Liver (tissue), 9 donors: ENCODE measurements around the gene PTPRN2. TPM values are rescaled to one million over a fixed set of nuclear protein-coding genes. Genes with fewer than 3 reads are reported as not detected.

ENCODE experiments used
- DNase-seq: peaks from one replicate; pipeline ENCODE4 v3.0.0-alpha.2; 2017; ENCODE audit warnings: low spot score
- H3K27ac ChIP-seq, 2 donors: one replicate each; pipeline ENCODE4 v1.7.0; 2013; ENCODE audit warnings: inconsistent platforms in 2 of 2, low read length in 2 of 2, control low read depth in 1 of 2, low read depth in 1 of 2, mild to moderate bottlenecking in 1 of 2
- H3K27me3 ChIP-seq, 4 donors: one replicate each; pipeline versions ENCODE4 v1.6.1 to v1.7.0; 2013; ENCODE audit warnings: low read length in 3 of 4, inconsistent platforms in 1 of 4, mild to moderate bottlenecking in 1 of 4, moderate library complexity in 1 of 4; ENCODE audit not compliant: control insufficient read depth in 4 of 4, insufficient read depth in 4 of 4
- H3K36me3 ChIP-seq, 4 donors: one replicate each; pipeline versions ENCODE4 v1.6.1 to v1.7.0; 2013; ENCODE audit warnings: low read length in 3 of 4, mild to moderate bottlenecking in 3 of 4, low read depth in 1 of 4, moderate library complexity in 1 of 4; ENCODE audit not compliant: control insufficient read depth in 4 of 4, insufficient read depth in 3 of 4
- H3K4me1 ChIP-seq, 4 donors: one replicate each; pipeline versions ENCODE4 v1.6.1 to v1.7.0; 2013; ENCODE audit warnings: low read length in 3 of 4, mild to moderate bottlenecking in 3 of 4, moderate library complexity in 1 of 4; ENCODE audit not compliant: control insufficient read depth in 4 of 4, insufficient read depth in 4 of 4
- H3K4me3 ChIP-seq, 3 donors: one replicate each; pipeline versions ENCODE4 v1.6.1 to v1.7.0; 2013; ENCODE audit warnings: low read length in 3 of 3, control low read depth in 1 of 3, low read depth in 1 of 3, mild to moderate bottlenecking in 1 of 3
- H3K9ac ChIP-seq, 2 donors: one replicate each; pipeline ENCODE4 v1.7.0; 2013; ENCODE audit warnings: low read length in 2 of 2, mild to moderate bottlenecking in 2 of 2, moderate library complexity in 2 of 2, control low read depth in 1 of 2, low read depth in 1 of 2
- H3K9me3 ChIP-seq, 4 donors: one replicate each; pipeline versions ENCODE4 v1.6.1 to v1.7.0; 2013; ENCODE audit warnings: low read length in 3 of 4; ENCODE audit not compliant: control insufficient read depth in 4 of 4
- EGR1 ChIP-seq, 2 donors: IDR thresholded peaks; 2 replicates each; pipeline ENCODE4 v1.6.1; 2016 to 2018; ENCODE audit warnings: antibody characterized with exemption in 2 of 2, low read depth in 2 of 2
- FOXA1 ChIP-seq: IDR thresholded peaks from 2 replicates; pipeline ENCODE4 v1.6.1; 2016; ENCODE audit warnings: antibody characterized with exemption
- GABPA ChIP-seq, 2 donors: IDR thresholded peaks in 1 of 2; conservative IDR thresholded peaks in 1 of 2; 2 replicates each; pipeline ENCODE4 v1.6.1; 2016; ENCODE audit warnings: antibody characterized with exemption in 2 of 2, mild to moderate bottlenecking in 1 of 2, moderate library complexity in 1 of 2
- HNF4G ChIP-seq: IDR thresholded peaks from 2 replicates; pipeline ENCODE4 v1.6.1; 2016; ENCODE audit warnings: antibody characterized with exemption
- JUND ChIP-seq, 2 donors: IDR thresholded peaks; 2 replicates each; pipeline ENCODE4 v1.6.1; 2016; ENCODE audit warnings: antibody characterized with exemption in 2 of 2
- NR2F2 ChIP-seq: IDR thresholded peaks from 2 replicates; pipeline ENCODE4 v1.6.1; 2016; ENCODE audit warnings: antibody characterized with exemption
- RAD21 ChIP-seq, 2 donors: IDR thresholded peaks; 2 replicates each; pipeline ENCODE4 v1.6.1; 2016; ENCODE audit warnings: antibody characterized with exemption in 2 of 2, mild to moderate bottlenecking in 2 of 2
- RXRA ChIP-seq, 2 donors: IDR thresholded peaks; 2 replicates each; pipeline ENCODE4 v1.6.1; 2017 to 2018; ENCODE audit warnings: antibody characterized with exemption in 2 of 2, mild to moderate bottlenecking in 1 of 2
- TAF1 ChIP-seq: conservative IDR thresholded peaks from 2 replicates; pipeline ENCODE4 v1.6.1; 2016; ENCODE audit warnings: antibody characterized with exemption, mild to moderate bottlenecking
- WGBS: extraction: QIAGEN DNeasy Blood & Tissue Kit; methylation state at CpG from one replicate; pipeline ENCODE4 v1.1.7; 2013; 5-methylcytosine and 5-hydroxymethylcytosine counted together
- polyA plus RNA-seq, 2 donors: library from polyadenylated mRNA; stranded (reverse) in 1 of 2; unstranded in 1 of 2; fragments of 200-250 nt in 1 of 2; fragments of >200 nt in 1 of 2; fragmentation: Nextera tagmentation in 1 of 2; extraction: Ambion mirVana in 1 of 2; gene quantifications; one replicate each; pipeline versions ENCODE4 v1.2.1 to v1.2.3, GENCODE V29; 2013 to 2015
- total RNA-seq, 2 donors: library from RNA; depleted of rRNA; stranded (reverse); fragments of >200 nt; gene quantifications; one replicate each; pipeline ENCODE4 v1.2.3, GENCODE V29; 2014
- donor health status: healthy.
- donor health status: healthy.
- donor health status: healthy.
- donor health status: healthy.
- donor health status: healthy.

The PTPRN2 gene
- total and polyA plus RNA-seq, 4 donors = 0.75 to 1.9 (median 1.1) TPM

DNA sequence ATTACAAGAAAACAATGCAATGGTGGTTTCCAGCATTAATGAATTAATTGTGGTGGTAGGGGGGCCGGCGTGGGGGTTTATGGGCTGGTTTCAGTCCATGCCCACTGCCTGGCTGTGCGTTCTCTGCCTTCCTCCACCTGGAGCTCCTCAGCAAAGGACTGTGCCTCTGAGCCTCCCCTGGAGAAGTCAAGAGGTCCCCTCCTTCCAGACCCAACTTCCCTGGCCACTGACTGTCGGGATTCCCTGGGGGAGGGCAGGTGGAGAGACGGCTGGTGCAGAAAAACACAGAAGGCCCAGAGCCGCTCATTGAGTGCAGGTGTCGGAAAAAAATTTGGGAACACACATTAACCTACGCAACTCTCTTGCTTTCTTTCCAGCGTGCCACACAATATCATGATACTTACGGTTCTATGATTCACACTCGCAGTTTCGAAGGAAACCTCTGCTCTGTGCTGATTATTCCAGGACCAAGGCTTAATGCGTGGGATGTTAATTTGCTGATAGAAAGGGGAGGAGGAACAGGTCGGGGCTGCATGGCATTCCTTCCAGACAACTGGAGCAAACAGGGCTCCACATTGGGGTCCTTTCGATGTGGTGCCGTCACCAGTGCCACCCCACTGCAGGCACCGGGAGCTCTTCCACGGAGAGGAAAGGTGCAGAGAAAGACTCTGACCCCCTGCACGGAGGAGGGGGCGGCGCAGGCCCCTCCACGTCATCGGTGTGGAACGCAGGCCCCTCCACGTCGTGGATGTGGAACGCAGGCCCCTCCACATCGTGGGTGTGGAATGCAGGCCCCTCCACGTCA lies 744.1 kb downstream of the PTPRN2 start (continued):
- TF ChIP-seq NR2F2 = no peak

- no peak for DNase-seq
- Histone ChIP-seq H3K9ac (no peak overlapping the region), H3K27ac (no peak overlapping the region), H3K4me3 (no peak overlapping the region), H3K36me3 (no peaks in the 10 kb centered on the region), H3K9me3 (no peaks in the 10 kb centered on the region), H3K27me3 (no peaks in the 10 kb centered on the region), H3K4me1 (no peaks in the 10 kb centered on the region)
- WGBS = 78% methylated on average over 14 of the region's 14 CpGs
- TF ChIP-seq HNF4G = no peak
- no peak for TF ChIP-seq TAF1
- TF ChIP-seq RXRA (IDR thresholded peaks at IDR 0.05) = no peak
- TF ChIP-seq EGR1 (IDR thresholded peaks at IDR 0.05; ENCODE audit: low read depth in 2 of 2) = no peak
Observed at GRCh38 chr7:157841773-157842370, 745.8 kb downstream of the PTPRN2 start.

- Histone ChIP-seq H3K4me1 (no peaks in the 10 kb centered on the region), H3K27ac (no peak overlapping the region), H3K9me3 (no peaks in the 10 kb centered on the region), H3K27me3 (no peaks in the 10 kb centered on the region), H3K9ac (no peak overlapping the region), H3K4me3 (no peak overlapping the region), H3K36me3 (no peaks in the 10 kb centered on the region)
- WGBS = 71% methylated on average over 25 of the region's 25 CpGs
- DNase-seq = no peak
- TF ChIP-seq NR2F2 (no peak), JUND (IDR thresholded peaks at IDR 0.05) (no peak), EGR1 (IDR thresholded peaks at IDR 0.05; ENCODE audit: low read depth in 2 of 2) (no peak), TAF1 (no peak), HNF4G (no peak), GABPA (IDR thresholded peaks at IDR 0.05 in 1 of 2, conservative IDR thresholded peaks at IDR 0.05 in 1 of 2) (no peak), RAD21 (IDR thresholded peaks at IDR 0.05) (no peak), FOXA1 (no peak)
Observed at GRCh38 chr7:157840914-157841772, 746.5 kb downstream of the PTPRN2 start.

DNA sequence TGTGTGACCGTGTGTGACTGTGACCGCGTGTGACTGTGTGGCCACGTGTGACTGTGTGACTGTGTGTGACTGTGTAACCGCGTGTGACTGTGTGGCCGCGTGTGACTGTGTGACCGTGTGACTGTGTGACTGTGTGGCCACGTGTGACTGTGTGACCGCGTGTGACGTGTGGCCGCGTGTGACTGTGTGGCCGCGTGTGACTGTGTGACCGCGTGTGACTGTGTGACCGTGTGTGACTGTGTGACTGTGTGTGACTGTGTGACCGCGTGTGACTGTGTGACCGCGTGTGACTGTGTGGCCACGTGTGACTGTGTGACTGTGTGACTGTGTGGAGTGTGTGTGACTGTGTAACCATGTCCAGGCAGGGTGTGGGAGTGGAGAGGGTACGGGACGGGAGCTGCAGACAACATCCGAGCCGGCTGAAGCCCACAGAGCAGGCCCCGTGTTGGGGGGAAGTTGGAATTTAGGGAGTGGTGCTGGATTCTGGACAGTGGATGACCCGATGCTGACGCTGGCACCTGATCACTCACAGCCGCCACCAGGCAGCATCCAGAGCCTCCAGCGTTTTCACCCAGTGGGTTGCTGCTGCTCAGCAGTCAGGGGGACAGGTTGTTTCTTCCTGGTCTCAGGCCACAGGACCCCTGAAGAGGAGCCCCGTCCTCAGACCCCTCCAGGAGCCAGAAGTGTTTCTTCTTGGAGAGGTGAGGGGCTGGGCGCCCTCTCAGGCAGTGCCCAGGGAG lies 747.3 kb downstream of the PTPRN2 start:
- WGBS = 96% methylated on average over 36 of the region's 36 CpGs
- no peaks in the 10 kb centered on the region for H3K9me3 ChIP-seq
- TF ChIP-seq HNF4G = no peak
- TF ChIP-seq GABPA (IDR thresholded peaks at IDR 0.05 in 1 of 2, conservative IDR thresholded peaks at IDR 0.05 in 1 of 2) = no peak

More for the DNA sequence above, 747.3 kb downstream of the PTPRN2 start:
- Histone ChIP-seq H3K4me1 (no peaks in the 10 kb centered on the region), H3K9ac (no peak overlapping the region), H3K27ac (no peak overlapping the region), H3K27me3 (no peaks in the 10 kb centered on the region), H3K36me3 (no peaks in the 10 kb centered on the region), H3K4me3 (no peak overlapping the region)
- no peak for DNase-seq
